ENCODE results near the gene PGC.

DNA sequence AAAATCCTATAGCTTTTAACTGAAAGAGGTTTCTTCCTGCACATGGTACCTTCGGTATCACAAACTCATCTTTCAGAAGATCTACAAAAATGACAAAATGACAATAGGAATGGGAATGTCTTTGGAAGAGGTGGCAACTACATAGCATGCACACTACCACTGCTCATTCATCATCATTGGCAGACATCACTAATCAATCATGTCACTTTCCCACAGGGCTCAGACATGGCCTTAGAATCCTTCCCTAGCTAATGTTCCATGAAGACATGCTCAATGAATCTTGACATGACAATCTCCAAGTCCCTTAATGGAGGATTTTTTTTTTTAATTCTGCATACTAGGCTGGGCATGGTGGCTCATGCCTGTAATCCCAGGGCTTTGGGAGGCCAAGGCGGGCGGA, 3.2 kb upstream of the PGC start:
- TF ChIP-seq, protein P1, sequence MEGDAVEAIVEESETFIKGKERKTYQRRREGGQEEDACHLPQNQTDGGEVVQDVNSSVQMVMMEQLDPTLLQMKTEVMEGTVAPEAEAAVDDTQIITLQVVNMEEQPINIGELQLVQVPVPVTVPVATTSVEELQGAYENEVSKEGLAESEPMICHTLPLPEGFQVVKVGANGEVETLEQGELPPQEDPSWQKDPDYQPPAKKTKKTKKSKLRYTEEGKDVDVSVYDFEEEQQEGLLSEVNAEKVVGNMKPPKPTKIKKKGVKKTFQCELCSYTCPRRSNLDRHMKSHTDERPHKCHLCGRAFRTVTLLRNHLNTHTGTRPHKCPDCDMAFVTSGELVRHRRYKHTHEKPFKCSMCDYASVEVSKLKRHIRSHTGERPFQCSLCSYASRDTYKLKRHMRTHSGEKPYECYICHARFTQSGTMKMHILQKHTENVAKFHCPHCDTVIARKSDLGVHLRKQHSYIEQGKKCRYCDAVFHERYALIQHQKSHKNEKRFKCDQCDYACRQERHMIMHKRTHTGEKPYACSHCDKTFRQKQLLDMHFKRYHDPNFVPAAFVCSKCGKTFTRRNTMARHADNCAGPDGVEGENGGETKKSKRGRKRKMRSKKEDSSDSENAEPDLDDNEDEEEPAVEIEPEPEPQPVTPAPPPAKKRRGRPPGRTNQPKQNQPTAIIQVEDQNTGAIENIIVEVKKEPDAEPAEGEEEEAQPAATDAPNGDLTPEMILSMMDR (IDR thresholded peaks at IDR 0.05): no peak
- no peak for TF ChIP-seq EZH2 (IDR thresholded peaks at IDR 0.05; ENCODE audit: borderline replicate concordance, insufficient read depth, low read depth, low read length, poor library complexity, severe bottlenecking)
